ENCODE data around the gene AMN.
"Not testable (repeated sequence)": the region's sequence is repeated elsewhere in the genome, so short reads cannot be mapped to it uniquely, and the experiment has no call there.

- not testable (repeated sequence) for TF ChIP-seq CTCF, POLR2AphosphoS5 (IDR thresholded peaks at IDR 0.05)
Measured at GRCh38 chr14:102896735-102897134, 25.7 kb upstream of the AMN start.
